ENCODE data around the gene SLIT3. TPM values are rescaled to one million over a fixed set of nuclear protein-coding genes. Genes with fewer than 3 reads are reported as not detected.

Gene SLIT3
- total RNA-seq, 4 donors from 2014 or later: 0.72 to 37.4 (median 5.3) TPM

DNA sequence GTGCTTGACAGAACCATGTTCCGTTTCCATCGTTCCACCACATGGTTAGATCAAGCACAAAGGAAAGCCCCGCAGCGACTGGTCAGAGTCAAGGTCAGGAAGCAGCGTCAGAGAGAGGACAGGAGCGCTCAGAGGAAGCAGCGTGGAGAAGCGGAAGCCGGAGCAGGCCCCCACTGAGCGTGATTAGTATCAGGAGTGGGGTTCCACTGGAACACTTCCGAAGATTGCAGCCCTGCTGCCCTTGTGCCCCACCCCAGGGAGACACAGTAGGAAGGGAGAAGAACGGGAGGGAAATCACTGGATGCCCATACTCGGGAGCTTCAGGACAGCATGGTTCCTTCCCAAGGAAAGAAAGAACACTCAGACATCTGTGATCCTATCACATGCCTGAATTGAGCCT, 532.8 kb downstream of the SLIT3 start:
- Histone ChIP-seq H3K4me1 (peaks cover 0 to 6% (median 0%) of the 10 kb centered on the region in 3 donors), H3K4me3 (no peak overlapping the region), H3K27ac (no peak overlapping the region), H3K9me3 (no peaks in the 10 kb centered on the region), H3K36me3 (peaks cover 0 to 11% (median 0%) of the 10 kb centered on the region in 3 donors), H3K27me3 (peaks cover 0 to 26% (median 0%) of the 10 kb centered on the region in 4 donors)
- WGBS, 2 donors: 86 to 95% methylated on average over 11 of the region's 13 CpGs
- DNase-seq: no peak
- TF ChIP-seq, protein P1, sequence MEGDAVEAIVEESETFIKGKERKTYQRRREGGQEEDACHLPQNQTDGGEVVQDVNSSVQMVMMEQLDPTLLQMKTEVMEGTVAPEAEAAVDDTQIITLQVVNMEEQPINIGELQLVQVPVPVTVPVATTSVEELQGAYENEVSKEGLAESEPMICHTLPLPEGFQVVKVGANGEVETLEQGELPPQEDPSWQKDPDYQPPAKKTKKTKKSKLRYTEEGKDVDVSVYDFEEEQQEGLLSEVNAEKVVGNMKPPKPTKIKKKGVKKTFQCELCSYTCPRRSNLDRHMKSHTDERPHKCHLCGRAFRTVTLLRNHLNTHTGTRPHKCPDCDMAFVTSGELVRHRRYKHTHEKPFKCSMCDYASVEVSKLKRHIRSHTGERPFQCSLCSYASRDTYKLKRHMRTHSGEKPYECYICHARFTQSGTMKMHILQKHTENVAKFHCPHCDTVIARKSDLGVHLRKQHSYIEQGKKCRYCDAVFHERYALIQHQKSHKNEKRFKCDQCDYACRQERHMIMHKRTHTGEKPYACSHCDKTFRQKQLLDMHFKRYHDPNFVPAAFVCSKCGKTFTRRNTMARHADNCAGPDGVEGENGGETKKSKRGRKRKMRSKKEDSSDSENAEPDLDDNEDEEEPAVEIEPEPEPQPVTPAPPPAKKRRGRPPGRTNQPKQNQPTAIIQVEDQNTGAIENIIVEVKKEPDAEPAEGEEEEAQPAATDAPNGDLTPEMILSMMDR (IDR thresholded peaks at IDR 0.05): no peak
- TF ChIP-seq POLR2A (IDR thresholded peaks at IDR 0.05): no peak
- intact Hi-C loops (cut with DNase I): no loop called here

- H3K4me1 ChIP-seq: peaks cover 0 to 6% (median 0%) of the 10 kb centered on the region in 3 donors
- TF ChIP-seq, protein P1 (IDR thresholded peaks at IDR 0.05): no peak
- no peak for TF ChIP-seq POLR2A (IDR thresholded peaks at IDR 0.05)
- H3K9me3 ChIP-seq: no peaks in the 10 kb centered on the region
- WGBS, 2 donors: no CpG with 5 or more reads among the region's 2 CpGs
- H3K36me3 ChIP-seq: no peaks in the 10 kb centered on the region
- no peak overlapping the region for H3K27ac ChIP-seq
- no peak overlapping the region for H3K4me3 ChIP-seq
- intact Hi-C loops (cut with DNase I): no loop called here
- peaks cover 0 to 19% (median 0%) of the 10 kb centered on the region in 4 donors for H3K27me3 ChIP-seq
- DNase-seq: no peak
Measured at GRCh38 chr5:168766426-168766700, 534.6 kb downstream of the SLIT3 start.

DNA sequence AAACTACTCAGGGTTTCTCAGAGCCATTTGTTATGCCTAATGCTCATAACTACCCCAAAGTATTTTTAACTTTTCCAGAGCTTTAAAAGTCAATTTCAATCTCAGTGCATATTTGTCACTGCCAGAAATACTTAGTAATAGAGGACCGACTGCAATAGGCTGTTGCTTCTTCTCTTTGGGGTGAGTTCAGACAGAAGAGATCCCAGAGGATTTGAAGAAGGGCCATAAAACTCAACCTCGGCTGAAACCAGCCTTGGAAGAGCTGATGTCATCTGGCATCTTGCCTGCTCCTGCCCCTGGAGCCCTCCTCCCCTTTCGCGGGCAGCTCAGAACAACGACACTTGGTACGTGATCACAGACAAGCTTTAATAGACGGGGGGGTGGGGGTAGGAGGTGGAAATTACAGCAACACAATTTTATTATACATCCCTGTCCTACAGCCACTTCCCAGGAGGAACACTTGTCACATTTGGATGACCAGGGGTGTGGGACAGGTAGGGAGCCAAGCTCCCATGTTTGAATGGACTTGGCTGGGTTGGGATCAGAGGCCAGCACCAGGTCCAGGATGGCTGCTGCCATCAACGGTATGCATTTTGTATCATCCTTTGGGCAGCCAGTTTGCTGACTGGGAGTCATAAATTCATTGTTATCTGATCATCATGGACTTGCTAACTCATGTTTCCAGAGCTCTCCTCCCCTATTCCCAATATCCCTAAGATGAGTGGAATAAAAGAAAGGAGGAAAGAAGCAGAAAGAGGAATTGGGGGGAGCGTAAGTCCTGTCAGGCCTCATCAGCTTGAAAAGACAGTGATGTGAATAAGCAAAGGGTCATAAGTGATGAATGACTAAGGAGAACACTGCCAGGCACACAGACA, 535.2 kb downstream of the SLIT3 start:
- no peaks in the 10 kb centered on the region for H3K9me3 ChIP-seq
- 58 to 71% methylated on average over 9 of the region's 9 CpGs for WGBS, 2 donors
- peaks cover 0 to 6% (median 0%) of the 10 kb centered on the region in 3 donors for H3K4me1 ChIP-seq
- no peak overlapping the region for H3K4me3 ChIP-seq
- TF ChIP-seq, protein P1 (IDR thresholded peaks at IDR 0.05): no peak
- TF ChIP-seq POLR2A (IDR thresholded peaks at IDR 0.05): no peak
- peaks cover 0 to 19% (median 0%) of the 10 kb centered on the region in 4 donors for H3K27me3 ChIP-seq
- DNase-seq: no peak
- intact Hi-C loops (cut with DNase I): no loop called here
- no peaks in the 10 kb centered on the region for H3K36me3 ChIP-seq
- peak overlapping the region in 2 of 4 donors; percentile 6 to 29 for H3K27ac ChIP-seq

DNA sequence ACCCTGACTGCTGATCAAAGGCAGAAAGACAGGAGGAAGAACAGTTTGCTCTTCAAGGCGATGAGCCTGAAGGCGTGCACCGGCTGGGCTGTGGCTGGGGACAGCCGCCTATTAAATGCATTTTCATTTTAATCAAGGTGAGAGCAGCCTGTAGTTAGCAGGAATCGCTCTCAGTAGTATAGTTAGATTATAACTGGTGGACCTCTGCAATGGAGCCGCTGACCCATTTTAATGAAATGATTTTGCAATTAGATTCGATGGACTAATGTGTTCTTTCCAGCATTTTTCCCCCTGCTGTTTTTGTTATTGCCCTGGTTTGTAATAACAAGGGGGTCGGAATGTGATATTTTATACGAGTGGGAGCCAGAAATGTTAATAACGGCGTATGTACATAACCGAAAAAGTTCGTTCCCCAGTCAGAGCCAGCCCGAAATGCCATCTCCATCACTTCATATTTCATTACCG, 535.8 kb downstream of the SLIT3 start:
- H3K9me3 ChIP-seq: no peaks in the 10 kb centered on the region
- 80 to 87% methylated on average over 15 of the region's 15 CpGs for WGBS, 2 donors
- H3K36me3 ChIP-seq: peaks cover 0 to 6% (median 0%) of the 10 kb centered on the region in 3 donors
- peaks cover 0 to 6% (median 0%) of the 10 kb centered on the region in 3 donors for H3K4me1 ChIP-seq
- intact Hi-C loops (cut with DNase I): no loop called here
- no peak for DNase-seq
- TF ChIP-seq, protein P1 (IDR thresholded peaks at IDR 0.05): no peak
- TF ChIP-seq POLR2A (IDR thresholded peaks at IDR 0.05): no peak
- H3K4me3 ChIP-seq: no peak overlapping the region
- H3K27ac ChIP-seq: peak overlapping the region in 1 of 4 donors; percentile 39
- peaks cover 0 to 19% (median 0%) of the 10 kb centered on the region in 4 donors for H3K27me3 ChIP-seq
